Esophagus squamous epithelium (tissue), 5 donors: ENCODE data around the gene ABCA9. TPM values are rescaled to one million over a fixed set of nuclear protein-coding genes. Genes with fewer than 3 reads are reported as not detected.
"Not testable (repeated sequence)": the region's sequence is repeated elsewhere in the genome, so short reads cannot be mapped to it uniquely, and the experiment has no call there.

Experiments
- DNase-seq: peaks from one replicate; lab custom pipeline; 2025; lab: John Stamatoyannopoulos, UW
- H3K27ac ChIP-seq, 4 donors: fragments of 200-600 bp; sonication (generic); one replicate each; pipeline ENCODE4 v1.5.1; 2016 to 2019; ENCODE audit warnings: mild to moderate bottlenecking in 1 of 4
- H3K27me3 ChIP-seq, 4 donors: fragments of 200-600 bp; sonication (generic); 1 replicate in 3 of 4; 2 replicates in 1 of 4; pipeline versions ENCODE4 v1.5.1 to v1.6.0; 2017 to 2021; ENCODE audit warnings: antibody characterized with exemption in 1 of 4
- H3K36me3 ChIP-seq, 3 donors: fragments of 200-600 bp; sonication (generic); one replicate each; pipeline ENCODE4 v1.5.1; 2016 to 2019
- H3K4me1 ChIP-seq, 3 donors: fragments of 200-600 bp; sonication (generic); one replicate each; pipeline ENCODE4 v1.5.1; 2017 to 2019
- H3K4me3 ChIP-seq, 4 donors: fragments of 200-600 bp; sonication (generic); 1 replicate in 3 of 4; 2 replicates in 1 of 4; pipeline ENCODE4 v1.5.1; 2016 to 2019; ENCODE audit warnings: mild to moderate bottlenecking in 2 of 4, moderate library complexity in 1 of 4
- H3K9me3 ChIP-seq, 3 donors: fragments of 200-600 bp; sonication (generic); one replicate each; pipeline ENCODE4 v1.5.1; 2016 to 2019
- POLR2A ChIP-seq, 4 donors: fragments of 450-650 bp; IDR thresholded peaks; one replicate each; pipeline ENCODE4 v1.6.1; 2017; ENCODE audit warnings: antibody characterized with exemption in 4 of 4, mild to moderate bottlenecking in 4 of 4, moderate library complexity in 3 of 4
- WGBS, 2 donors: methylation state at CpG; one replicate each; pipeline ENCODE4 v1.1.5; 2018; 5-methylcytosine and 5-hydroxymethylcytosine counted together
- intact Hi-C: fragments of 100-400 bp; cut with DNase I; formaldehyde crosslinking; loops from one replicate; pipeline ENCODE4 v1.15.0; 2022
- total RNA-seq, 4 donors: library from RNA; depleted of rRNA; stranded (reverse); fragments of >200 nt; gene quantifications; one replicate each; pipeline ENCODE4 v1.1.0, GENCODE V29; 2016
- TF ChIP-seq, protein P1 (sequence below), 6 experiments: fragments of 450-650 bp in 4 of 6; fragments of 200-600 bp in 2 of 6; sonication (generic) in 2 of 6; IDR thresholded peaks; one replicate each; pipeline ENCODE4 v1.5.1; 2016 to 2019; ENCODE audit warnings: antibody characterized with exemption in 6 of 6, mild to moderate bottlenecking in 4 of 6, moderate library complexity in 4 of 6
- donor health status: DM: yes; HTN: yes; CAD: no.

The ABCA9 gene
- total RNA-seq, 4 donors from 2014 or later = 0.34 to 17.4 (median 5.3) TPM

DNA sequence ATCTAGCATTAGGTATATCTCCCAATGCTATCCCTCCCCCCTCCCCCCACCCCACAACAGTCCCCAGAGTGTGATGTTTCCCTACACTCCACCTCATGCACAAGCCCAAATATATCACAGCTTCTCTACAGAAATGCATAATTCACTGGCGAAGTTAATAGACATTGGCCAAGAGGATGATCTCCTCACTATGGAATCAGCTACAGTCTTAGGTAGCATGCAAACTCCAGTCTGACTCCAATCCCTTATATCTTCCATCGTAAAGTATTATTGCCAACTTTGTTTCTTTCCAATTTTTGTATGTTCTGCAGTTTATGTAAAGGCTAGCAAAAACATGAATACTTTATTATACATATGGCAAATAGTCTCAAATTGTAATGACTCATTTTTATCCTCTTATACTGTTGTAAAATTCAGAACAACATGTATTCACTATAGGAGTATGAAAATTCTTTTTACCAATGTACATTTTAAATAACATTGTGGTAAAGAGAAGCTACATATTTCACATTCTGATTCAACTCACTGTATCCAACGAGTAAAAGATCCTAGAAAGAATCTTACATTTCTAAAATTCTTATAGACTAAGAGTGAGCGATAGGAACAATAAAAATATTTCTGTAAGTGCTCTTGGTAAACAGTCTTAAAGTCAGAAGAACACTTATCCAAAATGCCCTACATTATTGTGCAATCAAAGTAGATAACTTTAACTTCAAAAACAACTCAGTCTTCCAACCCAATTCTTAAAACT, 106.4 kb downstream of the ABCA9 start:
- Histone ChIP-seq H3K27me3 (no peaks in the 10 kb centered on the region), H3K27ac (peak overlapping the region in 2 of 4 donors; percentile 14 to 57), H3K36me3 (no peaks in the 10 kb centered on the region), H3K4me1 (no peaks in the 10 kb centered on the region), H3K4me3 (peak overlapping the region in 3 of 4 donors; percentile 28 to 55 (median 29)), H3K9me3 (no peaks in the 10 kb centered on the region)
- no peak for TF ChIP-seq POLR2A (IDR thresholded peaks at IDR 0.05)
- TF ChIP-seq, protein P1, sequence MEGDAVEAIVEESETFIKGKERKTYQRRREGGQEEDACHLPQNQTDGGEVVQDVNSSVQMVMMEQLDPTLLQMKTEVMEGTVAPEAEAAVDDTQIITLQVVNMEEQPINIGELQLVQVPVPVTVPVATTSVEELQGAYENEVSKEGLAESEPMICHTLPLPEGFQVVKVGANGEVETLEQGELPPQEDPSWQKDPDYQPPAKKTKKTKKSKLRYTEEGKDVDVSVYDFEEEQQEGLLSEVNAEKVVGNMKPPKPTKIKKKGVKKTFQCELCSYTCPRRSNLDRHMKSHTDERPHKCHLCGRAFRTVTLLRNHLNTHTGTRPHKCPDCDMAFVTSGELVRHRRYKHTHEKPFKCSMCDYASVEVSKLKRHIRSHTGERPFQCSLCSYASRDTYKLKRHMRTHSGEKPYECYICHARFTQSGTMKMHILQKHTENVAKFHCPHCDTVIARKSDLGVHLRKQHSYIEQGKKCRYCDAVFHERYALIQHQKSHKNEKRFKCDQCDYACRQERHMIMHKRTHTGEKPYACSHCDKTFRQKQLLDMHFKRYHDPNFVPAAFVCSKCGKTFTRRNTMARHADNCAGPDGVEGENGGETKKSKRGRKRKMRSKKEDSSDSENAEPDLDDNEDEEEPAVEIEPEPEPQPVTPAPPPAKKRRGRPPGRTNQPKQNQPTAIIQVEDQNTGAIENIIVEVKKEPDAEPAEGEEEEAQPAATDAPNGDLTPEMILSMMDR (IDR thresholded peaks at IDR 0.05) = no peak
- no peak for DNase-seq
- intact Hi-C loops = no loop called here
- 59 to 62% methylated on average over 4 of the region's 4 CpGs for WGBS, 2 donors

DNA sequence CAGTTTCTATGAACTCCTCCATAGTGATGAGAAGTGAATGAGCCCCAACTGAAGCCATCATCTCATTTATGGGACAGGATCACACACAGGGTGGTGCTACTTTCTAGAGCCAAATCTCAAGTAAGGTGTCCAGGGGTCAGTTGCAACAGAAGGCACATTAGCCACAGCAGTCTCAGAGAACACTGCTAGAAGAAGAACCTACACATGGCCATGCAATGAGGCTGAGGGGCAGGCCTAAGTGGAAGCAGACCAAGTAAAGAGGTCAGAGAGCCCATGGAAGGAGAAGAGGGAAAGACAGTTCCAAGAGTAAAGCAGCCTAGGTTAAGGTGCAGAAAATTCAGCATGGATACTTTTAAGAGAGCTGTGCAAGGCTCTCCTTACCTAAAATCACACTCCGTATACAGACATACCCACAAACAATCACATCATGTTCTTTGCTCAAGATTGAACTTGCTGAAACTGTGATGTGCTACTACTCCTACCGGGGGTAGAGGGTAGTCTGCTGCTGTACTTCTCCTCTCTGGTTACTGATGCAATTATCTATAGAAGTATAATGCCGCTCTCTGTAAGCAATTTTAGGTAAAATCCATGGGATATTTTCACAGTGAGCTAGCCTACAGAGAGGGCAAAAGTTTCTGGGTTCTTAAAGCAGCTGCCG, 107.3 kb downstream of the ABCA9 start:
- H3K27ac ChIP-seq = peak overlapping the region in 1 of 4 donors; percentile 15
- intact Hi-C loops = no loop called here
- peak overlapping the region in 3 of 4 donors; percentile 28 to 55 (median 29) for H3K4me3 ChIP-seq
- H3K27me3 ChIP-seq = no peaks in the 10 kb centered on the region
- DNase-seq = no peak
- WGBS, 2 donors = 69 to 79% methylated on average over 4 of the region's 4 CpGs
- no peaks in the 10 kb centered on the region for H3K4me1 ChIP-seq
- TF ChIP-seq, protein P1 (IDR thresholded peaks at IDR 0.05) = no peak
- no peak for TF ChIP-seq POLR2A (IDR thresholded peaks at IDR 0.05)
- H3K36me3 ChIP-seq = no peaks in the 10 kb centered on the region
- H3K9me3 ChIP-seq = no peaks in the 10 kb centered on the region

DNA sequence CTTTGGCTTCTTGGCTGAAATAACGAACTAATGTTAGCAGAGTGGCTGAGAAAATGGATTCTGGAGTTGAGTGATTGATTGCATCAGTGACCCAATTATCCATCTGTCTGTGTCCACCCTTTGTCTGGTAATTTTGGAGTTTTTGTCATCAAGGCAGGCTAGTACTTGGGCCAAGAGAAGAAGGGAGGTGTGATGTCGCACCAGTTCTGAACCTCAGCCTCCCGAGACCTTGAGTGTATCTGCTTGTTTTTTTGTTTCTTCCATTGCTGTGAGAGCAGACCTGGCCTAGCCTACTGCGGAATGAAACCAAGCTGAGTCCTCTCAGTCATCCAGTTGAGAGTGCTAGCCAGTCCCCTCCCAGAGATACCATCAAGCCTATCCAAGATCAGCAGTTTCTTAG, 110.0 kb downstream of the ABCA9 start:
- H3K27ac ChIP-seq = no peak overlapping the region
- intact Hi-C loops = no loop called here
- no peaks in the 10 kb centered on the region for H3K4me1 ChIP-seq
- H3K9me3 ChIP-seq = no peaks in the 10 kb centered on the region
- 76 to 82% methylated on average over 4 of the region's 4 CpGs for WGBS, 2 donors
- no peak overlapping the region for H3K4me3 ChIP-seq
- TF ChIP-seq POLR2A (IDR thresholded peaks at IDR 0.05) = no peak
- TF ChIP-seq, protein P1 (IDR thresholded peaks at IDR 0.05) = no peak
- H3K36me3 ChIP-seq = no peaks in the 10 kb centered on the region
- H3K27me3 ChIP-seq = no peaks in the 10 kb centered on the region
- DNase-seq = no peak

DNA sequence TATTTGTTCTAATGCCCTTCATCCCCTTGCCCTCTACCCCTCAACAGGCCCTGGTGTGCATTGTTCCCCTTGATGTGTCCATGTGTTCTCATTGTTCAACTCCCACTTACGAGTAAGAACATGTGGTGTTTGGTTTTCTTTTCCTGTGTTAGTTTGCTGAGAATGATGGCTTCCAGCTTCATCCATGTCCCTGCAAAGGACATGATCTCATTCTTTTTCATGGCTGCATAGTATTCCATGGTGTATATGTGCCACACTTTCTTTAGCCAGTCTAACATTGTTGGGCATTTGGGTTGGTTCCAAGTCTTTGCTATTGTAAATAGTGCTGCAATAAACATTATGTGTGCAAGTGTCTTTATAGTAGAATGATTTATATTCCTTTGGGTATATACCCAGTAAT, 112.9 kb downstream of the ABCA9 start:
- H3K27ac ChIP-seq, H3K4me3 ChIP-seq, H3K9me3 ChIP-seq, DNase-seq, intact Hi-C loops, H3K4me1 ChIP-seq, H3K27me3 ChIP-seq, H3K36me3 ChIP-seq: not testable (repeated sequence)
- WGBS, 2 donors = 86 to 95% methylated on average over 1 of the region's 1 CpG

DNA sequence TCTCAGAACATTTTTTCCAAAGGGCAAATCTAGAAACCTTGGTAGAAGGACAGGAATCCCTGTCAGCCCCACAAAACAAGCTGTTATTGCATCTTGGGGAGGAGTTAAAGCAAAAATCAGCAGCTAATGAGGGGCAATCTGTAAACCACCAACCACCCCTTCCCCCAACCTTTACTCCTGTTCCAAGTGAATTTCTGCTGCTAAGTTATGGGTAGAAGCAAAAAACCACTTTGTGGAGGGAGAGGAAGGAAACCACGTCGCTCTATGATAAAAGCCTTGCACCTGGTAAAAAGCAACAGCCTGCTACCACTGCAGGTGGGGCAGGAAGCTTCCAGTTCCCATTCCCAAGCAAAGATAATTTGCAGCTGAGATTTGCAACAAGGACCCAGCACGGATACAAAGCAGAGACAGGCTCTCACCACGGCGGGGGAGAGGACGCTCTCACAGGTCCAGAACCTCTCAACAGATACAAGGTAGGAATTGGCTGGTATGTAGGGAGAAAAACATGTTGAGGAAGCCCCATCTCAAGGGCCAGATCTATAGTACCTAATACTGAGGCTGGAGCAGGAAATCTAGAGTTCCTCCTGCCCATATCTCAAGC, 116.2 kb downstream of the ABCA9 start:
- H3K27ac ChIP-seq = no peak overlapping the region
- no peaks in the 10 kb centered on the region for H3K36me3 ChIP-seq
- H3K4me3 ChIP-seq = no peak overlapping the region
- WGBS, 2 donors = 72 to 82% methylated on average over 5 to 6 of the region's 6 CpGs
- H3K9me3 ChIP-seq = no peaks in the 10 kb centered on the region
- no peak for DNase-seq
- no peaks in the 10 kb centered on the region for H3K4me1 ChIP-seq
- intact Hi-C loops = no loop called here
- no peaks in the 10 kb centered on the region for H3K27me3 ChIP-seq
- TF ChIP-seq, protein P1 (IDR thresholded peaks at IDR 0.05) = no peak

DNA sequence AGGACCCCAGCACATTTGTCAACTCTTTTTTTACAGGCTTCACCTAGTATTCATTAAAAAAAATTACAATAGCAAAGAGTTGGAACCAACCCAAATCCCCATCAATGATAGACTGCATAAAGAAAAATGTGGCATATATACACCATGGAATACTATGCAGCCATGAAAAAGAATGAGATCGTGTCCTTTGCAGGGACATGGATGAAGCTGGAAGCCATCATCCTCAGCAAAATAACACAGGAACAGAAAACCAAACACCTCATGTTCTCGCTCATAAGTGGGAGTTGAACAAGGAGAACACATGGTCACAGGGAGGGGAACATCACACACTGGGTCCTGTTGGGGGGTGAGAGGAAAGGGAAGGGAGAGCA, 116.9 kb downstream of the ABCA9 start:
- intact Hi-C loops, H3K4me1 ChIP-seq, H3K27me3 ChIP-seq, H3K36me3 ChIP-seq, DNase-seq, H3K4me3 ChIP-seq, H3K27ac ChIP-seq, H3K9me3 ChIP-seq: not testable (repeated sequence)
- 82 to 87% methylated on average over 2 of the region's 2 CpGs for WGBS, 2 donors
